ENCODE results near the gene MAGI3.
"Not testable (repeated sequence)": the region's sequence is repeated elsewhere in the genome, so short reads cannot be mapped to it uniquely, and the experiment has no call there.

The MAGI3 gene

DNA sequence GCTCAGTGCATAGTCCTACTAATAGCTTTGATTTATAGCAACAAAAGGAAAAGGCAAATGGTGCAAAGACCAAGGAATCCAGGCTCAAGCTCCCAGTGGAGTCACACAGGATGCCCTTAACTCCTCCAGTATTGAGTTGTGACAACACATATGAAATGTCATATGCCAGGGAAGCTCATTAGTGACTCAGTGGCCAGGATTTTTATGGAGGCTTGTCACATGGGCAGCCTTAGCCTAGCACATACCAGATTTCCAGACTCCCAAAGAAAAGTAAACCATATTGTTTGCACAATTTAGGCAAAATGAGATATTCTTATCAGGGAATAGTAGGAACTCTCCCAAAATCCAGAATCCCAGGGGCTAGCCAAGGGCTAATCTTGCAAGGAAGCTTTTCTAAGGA is 129.2 kb downstream of the MAGI3 start:
- DNase-seq = no peak

DNA sequence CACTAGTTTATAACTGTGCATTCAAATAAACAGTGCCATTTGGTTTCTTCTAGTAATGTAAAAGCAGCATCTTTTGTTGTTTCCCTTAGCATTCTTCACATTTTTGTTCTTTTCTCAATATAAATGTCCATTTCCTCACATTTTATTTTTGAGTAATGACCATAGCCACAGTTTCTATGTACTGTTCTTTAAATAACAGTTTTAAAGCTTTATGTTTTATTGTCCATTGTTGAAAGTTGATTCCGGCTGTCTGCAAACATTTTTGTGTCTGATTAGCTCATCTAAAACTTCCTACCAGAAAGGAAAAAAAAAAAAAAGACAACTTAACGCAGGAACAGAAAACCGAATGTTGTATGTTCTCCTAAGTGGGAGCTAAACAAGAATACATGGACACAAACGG is 139.7 kb downstream of the MAGI3 start:
- no peak for DNase-seq

DNA sequence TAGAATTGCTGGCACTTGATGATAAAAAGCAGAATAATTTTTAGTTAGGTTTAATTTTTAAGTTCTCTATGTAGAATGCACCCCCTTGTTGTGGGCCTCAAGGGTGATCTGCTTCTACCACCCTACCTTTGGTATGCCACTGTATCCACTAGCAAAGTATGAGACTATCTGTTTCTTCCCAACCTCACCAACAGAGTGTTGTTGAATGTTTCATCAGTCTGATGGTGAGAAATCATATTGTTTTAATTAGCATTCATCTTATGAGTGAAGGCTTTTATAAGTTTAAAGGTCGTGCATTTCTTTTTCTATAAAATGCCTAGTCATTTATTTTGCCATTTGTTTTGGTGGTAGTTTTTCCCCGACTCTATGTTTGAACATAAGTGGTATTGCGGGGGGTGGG is 141.0 kb downstream of the MAGI3 start:
- no peak for DNase-seq

DNA sequence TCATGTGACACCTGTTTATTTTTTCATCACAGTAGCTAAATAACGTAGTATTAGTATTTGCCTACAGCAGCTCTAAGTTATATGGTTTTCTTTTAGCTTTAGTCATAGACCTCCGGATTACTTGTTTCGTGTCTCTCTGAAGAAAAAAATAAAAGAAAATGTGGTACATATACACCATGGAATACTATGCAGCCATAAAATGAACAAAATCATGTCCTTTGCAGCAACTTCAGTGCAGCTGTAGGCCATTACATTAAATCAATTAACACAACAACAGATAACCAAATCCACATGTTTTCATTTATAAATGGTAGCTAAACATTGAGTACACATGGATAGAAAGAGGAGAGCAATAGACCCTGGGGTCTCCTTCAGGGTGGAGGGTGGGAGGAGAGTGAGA is 142.7 kb downstream of the MAGI3 start:
- no peak for DNase-seq

DNA sequence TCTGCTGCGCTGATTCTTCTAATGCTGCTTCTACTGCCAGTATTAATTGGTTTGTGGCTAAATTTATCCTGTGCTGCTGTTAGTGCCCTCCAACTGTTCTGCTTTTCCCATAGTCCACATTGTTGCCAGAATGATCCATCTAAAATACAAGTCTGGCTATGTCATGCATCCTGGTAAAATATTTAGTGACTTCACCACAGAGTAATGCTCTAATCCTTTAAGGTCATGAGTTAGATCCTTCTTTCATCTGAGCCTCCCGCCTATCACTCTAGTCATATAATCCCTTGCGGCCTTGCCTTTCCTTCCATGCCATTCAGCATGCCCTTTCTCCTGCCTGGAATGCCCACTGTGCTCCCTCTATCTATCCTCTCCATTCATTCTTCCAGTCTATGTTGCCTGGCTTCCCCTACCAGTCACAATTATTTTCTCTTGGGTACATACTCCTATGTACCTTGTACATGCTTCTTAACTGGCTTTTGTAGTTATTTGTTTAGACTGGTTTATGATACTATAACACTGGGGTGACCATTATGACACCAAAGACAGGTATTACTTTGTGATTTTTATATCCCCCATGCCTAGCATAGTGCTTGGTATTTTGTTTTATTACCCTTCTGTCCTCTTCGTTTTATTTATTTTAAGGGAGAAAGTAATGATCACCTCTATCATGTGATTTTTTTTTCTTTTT is 144.0 kb downstream of the MAGI3 start:
- no peak for DNase-seq

DNA sequence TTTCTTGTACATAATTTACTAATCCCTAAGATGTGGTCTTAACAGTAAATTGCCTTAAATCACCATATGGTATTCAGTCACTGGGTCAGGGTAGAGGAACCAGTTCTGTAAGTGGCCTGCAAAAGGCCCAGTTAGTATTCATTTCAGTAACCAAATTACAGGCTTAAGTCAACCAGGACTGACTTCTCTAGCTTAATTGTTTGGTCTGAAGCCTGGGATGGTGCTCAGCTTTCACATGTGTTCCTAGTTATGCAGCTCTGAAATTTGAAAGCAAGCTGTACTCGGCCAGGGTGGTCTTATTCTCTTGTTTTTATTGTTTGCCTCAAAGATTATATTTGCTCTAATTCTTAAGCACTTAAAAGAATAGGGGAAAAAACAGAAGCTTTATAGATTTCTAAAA is 144.6 kb downstream of the MAGI3 start:
- no peak for DNase-seq

DNA sequence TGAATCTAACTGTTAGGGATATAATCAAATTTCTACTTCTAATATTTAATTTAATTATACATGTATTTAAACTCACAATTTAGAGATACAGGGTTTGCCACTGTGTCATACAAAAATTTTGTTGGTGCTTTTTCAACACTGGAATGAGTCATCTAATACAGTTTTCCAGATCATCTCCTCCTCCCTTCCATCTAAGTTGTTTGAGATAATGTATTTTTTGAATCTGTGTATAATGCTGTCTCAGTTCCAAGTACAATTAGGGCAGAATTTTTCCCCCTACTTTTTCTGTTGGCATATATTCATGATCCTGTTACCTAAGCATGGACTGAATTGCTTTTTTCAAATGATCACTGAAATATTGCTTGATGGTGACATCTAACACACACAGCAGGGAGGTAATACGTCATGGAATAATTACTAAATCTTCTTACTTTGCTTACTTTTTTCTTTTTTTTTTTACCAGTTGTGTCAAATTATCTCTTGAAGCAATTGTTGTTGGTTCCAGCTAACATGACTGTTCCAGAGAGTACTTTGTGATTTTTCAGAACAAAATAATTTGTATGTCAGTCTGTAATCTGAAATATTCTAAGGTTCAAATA is 146.0 kb downstream of the MAGI3 start:
- DNase-seq = no peak

DNA sequence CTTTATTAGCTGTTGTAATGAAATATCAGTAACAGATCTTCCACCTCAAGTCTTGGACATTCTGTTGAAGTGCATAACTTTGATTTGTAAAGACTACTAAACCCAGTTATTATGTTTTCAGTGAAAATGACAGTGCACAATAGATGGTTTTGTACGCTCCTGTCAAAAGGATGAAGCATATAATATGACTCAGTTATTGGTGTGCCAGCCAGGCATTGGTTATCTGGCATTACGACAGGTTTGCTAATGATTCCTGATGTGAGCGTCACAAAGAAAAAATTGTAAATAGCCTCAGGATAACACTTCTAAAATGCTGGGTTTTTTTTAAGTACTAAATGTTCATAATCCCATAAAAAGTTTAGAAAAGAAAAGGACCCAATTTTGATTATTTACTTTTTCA is 147.9 kb downstream of the MAGI3 start:
- no peak for DNase-seq

DNA sequence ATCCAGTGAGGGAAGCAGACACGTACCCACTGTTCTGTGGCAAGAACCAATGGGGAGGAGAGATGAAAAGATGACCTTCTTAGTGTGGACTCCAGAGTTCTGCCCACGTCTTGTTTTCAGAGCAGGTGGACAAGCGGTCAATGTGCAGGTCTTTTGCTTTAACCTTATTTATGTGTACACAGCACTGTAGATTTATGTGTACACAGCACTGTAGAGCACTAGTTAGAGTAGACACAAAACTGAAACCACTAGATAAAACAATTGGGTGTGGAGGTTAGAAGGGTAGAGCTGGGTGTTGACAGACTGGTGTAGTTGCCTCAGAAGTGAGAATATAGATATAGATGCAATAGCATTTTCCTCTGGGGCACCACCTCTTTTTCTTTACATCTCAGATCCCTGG is 150.0 kb downstream of the MAGI3 start:
- DNase-seq = no peak

DNA sequence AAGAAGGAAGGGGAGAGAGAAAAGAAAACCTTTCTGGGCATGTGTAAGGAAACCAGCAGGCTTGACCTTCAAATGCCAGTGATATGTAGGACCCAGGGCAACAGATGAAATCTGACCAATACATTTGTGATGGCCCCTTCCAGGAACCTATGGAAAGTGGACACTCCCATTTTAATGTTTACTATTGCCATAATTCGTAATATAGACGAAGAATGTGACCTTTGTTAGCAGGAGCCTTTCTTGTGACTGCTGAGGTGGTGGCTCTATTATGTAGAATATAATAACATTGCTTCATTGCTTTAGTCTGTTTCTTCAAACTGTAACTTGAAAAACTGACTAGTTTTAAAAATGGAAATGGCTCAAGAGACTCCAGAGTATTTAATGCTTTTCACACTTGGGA is 150.8 kb downstream of the MAGI3 start:
- no peak for DNase-seq

DNA sequence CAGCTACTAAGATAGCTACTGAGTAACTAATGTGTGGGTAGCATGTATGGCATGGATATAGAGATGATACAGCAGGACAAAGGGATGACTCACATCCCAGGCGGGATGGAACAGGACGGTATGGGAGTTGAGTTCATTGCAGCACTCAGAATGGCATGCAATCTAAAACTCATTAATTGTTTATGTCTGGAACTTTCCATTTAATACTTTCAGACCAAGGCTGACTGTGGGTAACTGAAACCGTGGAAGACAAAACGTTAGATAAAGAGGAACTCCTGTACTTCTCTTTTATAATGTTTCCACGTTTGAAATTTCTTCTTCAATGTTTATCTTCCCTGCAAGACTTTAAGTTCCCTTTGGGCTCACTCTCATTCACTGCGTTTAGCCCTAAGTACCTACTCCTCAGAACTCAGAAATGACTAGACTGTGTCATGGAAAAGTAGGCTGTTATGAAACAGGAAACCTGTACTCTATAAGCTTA is 151.9 kb downstream of the MAGI3 start:
- peak; percentile 63 for DNase-seq

DNA sequence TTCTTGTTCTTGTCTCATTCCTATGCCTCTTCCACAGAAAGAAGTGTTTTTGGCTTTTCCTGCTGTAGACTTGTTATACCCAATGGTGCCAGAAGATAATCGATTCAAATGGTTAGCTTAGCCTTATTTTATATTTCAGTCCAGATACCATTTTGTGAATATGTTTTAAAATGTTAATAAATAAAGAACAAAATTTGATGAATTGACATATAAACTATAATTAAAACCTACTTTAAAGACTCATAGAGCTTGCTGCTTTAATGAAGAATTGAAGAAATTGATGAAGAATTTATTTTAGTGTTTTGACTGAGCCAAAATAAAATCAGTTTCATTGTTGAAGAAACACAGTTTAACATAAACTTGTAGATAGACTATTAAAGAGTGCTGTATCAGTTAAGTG is 152.8 kb downstream of the MAGI3 start:
- no peak for DNase-seq

DNA sequence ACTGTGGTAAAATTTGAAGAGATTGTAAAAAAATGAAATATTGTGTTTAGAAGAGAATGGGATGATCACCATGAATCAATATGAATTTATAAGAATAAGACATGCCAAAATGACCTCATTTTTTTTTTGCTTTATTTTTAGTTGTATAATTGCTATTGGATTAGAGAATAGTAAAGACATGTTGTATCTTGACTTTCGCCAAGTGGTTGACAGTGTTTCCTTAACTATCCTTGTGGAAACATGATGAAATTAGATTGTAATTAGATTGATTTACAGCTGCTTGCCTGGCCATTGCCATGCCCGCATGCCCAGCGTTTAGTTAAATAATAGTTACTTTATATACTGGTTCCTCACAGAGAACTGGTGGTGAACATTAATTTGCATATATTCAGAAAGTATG is 154.9 kb downstream of the MAGI3 start:
- no peak for DNase-seq

DNA sequence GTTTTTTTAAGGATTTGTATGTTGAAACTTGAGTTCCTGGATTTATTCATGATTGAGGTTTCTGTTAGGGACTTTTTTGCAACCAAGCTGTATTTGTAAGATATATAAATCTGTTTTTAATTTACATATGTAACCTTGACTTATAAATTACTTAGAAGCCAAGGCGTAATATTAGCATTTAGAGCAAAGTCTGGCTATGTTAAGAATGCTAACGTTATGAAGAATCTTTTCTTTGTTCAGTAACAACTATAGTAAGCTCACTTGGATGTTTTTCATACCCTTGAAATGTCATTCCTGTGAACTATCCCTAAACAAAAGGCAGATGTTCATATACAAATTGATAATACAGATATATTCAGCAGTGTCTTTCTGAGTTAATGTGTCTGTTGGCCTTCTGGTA is 155.3 kb downstream of the MAGI3 start:
- no peak for DNase-seq

DNA sequence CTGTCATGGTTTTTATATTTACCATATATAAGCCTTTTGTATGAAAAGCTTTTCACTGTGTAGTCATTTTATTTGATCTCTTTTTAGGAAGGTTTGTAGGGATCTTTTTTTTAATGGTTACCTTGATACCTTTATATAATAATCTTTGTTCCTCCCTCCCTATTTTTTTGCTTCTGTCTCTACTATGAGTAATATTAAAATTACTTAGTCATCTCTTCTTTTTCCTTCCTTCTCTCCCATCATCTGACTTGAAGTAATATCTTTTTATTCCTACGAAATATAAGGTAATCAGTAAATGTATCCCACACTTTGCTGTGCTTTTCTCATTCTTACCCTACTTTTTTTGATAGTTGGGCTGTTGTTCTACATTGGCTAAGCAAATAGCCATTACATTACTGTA is 161.4 kb downstream of the MAGI3 start:
- no peak for DNase-seq

DNA sequence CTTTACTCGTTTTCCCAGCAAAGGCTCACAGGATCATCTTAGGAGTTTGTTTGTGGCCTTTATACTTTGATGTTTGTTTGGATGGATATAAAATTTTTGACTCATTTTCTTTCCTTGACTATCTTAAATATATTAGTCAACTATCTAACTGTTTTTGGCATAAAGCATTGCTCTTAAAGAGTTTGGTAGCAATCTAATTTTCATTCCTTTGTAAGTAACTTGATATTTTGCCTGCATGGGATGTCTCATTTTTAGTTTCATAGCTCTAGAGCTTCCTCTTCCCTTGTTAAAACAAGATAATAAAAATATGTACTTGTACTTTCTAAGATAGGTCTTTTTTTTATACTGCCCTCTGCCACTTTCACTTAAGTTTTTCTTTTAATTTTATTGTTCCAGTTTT is 161.9 kb downstream of the MAGI3 start:
- no peak for DNase-seq

DNA sequence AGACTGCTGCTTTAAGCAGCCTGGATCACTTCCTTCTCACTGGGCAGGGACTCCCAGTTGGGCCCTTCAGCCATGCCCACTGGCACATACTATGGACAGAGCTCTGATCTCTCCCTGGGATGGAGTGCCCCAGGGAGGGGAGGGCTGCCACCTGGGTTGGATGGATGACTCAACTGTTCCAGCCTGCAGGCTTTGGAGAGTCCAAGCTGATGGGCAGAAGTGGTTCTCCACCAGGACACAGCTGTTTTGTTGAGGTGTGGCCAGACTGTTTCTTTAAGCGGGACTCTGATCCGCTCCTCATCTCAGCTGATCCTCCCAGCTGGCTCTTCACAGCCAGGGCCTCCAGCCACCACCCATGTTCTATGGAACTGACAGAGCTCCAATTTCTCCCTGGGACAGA is 166.9 kb downstream of the MAGI3 start:
- no peak for DNase-seq

DNA sequence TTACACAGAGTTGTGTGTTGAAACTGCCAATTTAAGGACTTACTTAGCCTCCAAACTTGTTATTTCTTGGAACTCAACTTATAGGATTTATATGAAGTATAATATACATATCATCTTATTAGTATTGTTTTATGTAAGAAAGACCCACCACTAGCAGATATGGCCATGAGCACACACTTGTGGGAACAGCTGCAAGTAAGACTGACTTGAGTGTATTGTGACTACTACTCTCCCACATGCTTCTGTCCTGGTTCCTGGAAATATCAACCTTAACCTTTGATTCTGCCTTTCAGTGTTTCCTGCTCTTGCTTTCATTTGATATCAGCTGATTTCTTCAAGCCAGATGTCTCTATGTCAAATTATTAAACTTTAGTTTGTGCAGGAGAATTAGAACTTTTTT is 175.3 kb downstream of the MAGI3 start:
- no peak for DNase-seq

DNA sequence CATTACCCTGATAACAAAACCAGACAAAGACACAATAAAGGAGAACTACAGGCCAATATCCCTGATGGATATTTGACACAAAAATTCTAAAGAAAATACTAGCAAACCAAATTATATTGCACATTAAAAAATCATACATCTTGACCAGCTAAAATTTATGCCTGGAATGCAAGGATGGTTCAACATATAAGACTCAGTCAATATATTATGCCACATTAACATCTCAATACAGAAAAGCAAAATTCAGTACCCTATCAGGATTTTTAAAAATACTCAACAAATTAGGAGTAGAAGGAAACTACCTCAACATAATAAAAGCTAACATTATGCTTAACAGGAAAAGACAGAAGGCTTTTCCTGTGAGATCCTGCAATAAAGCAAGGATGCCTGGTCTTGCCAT is 177.1 kb downstream of the MAGI3 start:
- no peak for DNase-seq

DNA sequence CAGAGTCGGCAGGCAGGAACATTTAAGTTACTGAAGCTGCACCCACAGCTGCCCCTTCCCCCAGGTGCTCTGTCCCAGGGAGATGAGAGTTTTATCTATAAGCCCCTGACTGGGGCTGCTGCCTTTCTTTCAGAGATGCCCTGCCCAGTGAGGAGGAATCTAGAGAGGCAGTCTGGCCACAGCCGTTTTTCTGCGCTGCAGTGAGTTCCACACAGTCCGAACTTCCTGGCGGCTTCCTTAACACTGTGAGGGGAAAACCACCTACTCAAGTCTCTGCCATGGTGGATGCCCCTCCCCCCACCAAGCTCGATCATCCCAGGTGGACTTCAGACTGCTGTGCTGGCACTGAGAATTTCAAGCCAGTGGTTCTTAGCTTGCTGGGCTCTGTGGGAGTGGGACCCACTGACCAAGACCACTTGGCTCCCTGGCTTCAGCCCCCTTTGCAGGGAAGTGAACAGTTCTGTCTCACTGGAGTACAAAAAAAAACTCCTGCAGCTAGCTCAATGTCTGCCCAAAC is 185.5 kb downstream of the MAGI3 start:
- not testable (repeated sequence) for DNase-seq

DNA sequence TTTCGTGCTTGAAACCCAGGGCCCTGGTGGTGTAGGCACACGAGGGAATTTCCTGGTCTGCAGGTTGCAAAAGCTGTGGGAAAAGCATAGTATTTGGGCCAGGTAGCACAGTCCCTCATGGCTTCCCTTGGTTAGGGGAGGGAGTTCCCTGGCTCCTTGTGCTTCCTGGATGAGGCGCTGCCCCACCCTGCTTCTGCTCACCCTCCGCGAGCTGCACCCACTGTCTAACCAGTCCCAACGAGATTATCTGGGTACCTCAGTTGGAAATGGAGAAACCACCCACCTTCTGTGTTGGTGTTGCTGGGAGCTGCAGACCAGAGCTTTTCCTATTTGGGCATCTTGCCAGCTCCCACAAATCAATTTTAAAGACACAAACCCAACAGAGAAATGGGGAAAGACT is 186.0 kb downstream of the MAGI3 start:
- no peak for DNase-seq

DNA sequence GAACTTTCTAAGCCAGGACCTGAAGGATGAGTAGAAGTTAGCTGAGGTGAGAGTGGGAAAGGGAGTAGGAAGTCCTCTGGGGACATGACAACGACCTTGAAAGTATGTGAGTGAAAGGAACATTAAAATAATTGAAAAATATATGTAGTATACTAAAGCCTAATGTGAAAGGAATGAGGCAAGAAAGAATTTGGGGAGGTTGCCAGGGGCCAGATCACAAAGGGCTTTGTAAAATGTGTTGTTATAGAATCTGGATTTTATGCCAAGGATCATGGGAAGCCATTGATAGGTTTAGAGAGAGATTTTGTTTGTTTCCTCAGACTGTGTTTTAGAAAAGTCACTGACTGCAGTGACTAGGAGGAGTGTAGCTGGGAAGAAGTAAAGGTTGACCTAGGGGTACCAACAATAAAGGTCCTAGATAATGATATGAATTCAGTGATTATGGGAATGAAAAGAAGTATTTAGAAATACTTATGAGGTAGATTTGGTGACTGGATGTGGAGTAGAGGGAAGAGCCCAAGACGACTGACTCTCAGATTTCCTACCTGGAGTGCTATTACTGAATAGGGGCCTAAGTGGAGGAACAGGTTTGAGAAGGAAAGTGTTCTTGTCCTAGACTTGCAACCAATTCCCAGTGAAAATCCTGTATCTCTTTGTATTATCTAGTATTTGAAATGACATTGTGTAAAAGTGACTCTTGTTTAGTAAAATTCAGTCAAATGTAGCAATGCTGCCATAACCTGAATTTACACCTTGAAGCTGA is 189.1 kb downstream of the MAGI3 start:
- DNase-seq = no peak

DNA sequence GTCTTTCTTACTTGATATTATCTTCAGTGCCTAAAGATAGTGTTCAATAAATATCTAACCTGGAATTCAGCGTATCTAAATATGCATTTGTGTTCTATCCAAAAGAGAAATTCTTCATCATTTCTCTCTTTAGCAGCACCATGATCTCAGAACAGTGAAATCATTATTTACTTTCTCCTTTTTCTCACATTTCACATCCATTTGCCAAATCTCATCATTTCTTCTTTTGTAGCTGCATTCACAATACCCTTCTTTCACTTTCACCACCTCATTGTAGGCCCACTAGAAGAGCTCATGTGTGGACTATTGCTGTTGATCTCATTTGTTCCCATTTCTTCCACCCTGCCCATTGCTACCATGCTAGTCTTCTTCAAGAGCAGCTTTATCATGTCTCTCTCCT is 191.0 kb downstream of the MAGI3 start:
- DNase-seq = no peak

DNA sequence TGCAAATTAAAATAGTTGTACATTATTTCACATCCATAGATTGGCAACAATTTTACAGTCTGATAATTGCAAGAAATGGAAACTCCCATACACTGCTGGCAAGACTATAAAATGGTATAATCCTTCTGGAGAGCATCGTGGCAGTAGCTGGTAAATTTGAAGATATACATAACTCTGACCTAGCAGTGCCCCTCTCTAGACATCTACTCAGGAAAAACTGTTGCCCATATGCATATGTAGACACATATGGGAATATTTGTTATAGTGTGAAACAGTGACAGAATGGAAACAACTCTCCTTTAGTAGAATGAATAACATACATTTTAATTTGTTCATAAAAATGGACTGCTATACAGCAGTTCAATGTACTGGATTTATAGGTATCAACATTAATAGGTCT is 191.8 kb downstream of the MAGI3 start:
- no peak for DNase-seq
